GM12874 (cell line): ENCODE measurements around the gene CHST9.

ENCODE experiments used
- CTCF ChIP-seq: IDR thresholded peaks from 2 replicates; pipeline ENCODE4 v1.5.1; 2011; ENCODE audit warnings: low read depth, mild to moderate bottlenecking, control low read depth, low read length, moderate library complexity; ENCODE audit not compliant: insufficient read depth

CHST9 gene

DNA sequence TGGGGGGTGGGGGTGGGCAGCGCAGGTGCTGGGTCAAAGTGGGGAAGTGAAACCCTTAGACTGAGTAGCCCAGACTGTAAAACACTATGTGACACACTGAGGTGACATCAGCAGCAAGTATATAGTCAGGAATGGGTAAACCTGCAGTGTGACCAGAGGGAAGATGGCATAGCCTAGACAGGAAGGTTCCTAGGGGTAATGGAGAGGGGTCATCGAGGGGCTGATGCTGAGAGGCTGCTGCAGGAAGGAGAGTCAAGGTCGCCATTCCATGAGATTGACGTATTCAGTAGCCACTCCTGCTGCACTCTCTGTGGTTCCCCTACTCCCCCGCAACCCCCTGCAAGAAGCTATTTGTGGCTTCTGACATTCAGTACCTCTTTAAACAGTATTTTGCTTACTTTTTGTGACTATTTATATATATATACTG, 111.7 kb downstream of the CHST9 start:
- no peak for TF ChIP-seq CTCF

DNA sequence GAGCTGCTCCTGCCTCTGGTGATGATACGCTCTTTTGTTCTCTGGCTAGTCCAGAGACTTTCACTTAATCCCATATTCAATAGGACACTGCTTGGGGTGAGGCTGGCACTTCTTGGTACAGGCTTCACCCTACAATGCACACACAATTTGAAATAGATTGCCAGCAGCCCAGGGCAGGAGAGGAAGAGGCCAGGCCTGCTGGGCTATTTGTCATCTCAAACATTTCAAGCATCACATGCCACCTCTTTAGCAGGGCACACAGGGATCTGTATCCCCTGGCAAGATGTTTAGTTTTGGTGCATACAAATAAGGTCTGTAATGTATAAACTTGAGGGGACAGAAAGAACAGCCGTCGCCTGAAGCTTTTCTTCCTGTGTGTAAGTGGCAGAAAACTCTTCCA, 120.4 kb downstream of the CHST9 start:
- no peak for TF ChIP-seq CTCF

- no peak for TF ChIP-seq CTCF
Measured at GRCh38 chr18:27062802-27063201, 122.3 kb downstream of the CHST9 start.

DNA sequence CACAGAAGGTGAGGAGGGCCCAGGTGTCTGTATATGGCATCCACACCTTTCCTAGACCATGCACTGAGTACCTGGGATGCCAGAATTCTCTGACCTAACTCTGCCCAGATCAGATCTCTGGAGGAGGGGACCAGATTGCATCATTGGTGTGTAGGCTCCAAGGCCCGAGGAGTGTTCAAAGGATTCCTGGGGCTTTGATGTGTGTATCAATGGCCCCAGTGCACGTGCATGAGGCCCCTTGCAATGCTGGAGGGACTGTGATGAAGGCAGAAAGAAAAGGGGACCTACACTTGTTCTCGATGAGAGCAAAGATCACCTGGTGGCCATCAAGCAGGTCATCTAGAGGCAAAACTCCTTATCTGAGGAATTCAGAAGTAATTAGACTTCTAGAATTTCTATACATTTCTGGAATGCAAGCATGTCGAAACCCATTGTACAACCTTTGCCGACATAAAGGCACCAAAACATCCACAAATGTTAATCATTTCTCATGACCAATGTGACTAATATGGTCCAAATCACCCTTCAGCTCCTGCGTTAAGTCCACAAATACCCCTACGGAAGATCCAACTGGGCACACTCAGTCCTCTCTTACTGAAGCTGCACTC, 123.5 kb downstream of the CHST9 start:
- no peak for TF ChIP-seq CTCF

DNA sequence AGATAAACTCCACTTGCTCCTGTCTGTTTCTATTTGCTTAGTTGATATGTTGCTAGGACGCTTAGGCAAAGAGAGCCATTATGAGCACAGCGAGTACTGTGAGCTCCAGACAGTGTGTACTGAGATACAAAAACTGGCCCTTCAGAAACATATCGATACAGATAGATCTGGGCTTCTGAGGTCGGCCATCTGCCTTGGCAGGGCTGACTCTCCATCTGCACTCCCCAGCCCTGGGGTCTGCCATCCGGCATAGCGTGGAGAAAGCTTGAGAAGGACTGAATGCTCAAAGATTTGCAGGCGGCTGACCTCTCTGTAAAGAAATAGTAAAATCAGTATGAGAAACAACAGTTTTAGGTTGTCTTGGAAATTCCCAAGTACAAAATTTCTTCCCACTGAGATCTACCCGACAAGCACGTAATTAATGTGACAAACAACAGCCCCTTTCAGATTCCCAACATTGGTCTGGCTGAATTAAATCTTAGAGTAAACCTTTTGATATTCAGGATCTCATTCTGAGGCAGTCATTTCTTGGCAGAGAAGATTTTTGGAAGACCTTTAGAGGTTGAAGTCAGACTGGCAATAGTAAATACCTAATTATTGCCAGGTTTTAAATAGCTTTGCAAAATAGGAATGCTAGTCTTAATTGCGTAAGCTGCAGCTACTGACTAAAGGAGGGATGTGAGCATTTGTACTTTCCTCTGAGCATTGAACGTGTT, 127.4 kb downstream of the CHST9 start:
- no peak for TF ChIP-seq CTCF

- TF ChIP-seq CTCF, result no peak
Measured at GRCh38 chr18:27054926-27055325, 130.2 kb downstream of the CHST9 start.

DNA sequence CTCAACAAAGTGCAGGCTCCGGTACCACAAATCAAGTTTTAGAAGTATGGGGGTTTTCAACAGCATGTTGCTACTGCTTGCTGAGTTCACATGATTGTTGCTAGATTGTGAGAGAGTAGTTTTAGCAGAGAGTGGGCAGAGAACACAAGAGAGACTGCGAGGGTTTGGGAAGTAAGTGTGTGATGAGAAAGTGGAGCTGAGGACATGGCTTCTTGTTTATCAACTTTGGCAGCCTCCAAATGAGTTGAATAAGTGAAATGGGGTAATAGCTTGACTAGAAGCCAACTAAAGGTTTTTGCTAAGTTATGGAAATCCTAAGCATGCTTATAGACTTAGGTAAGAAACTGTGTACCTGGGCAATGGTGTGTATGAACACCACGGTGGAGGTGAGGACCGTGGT, 135.1 kb downstream of the CHST9 start:
- no peak for TF ChIP-seq CTCF
